GM18868 (cell line): ENCODE results near the gene WASHC4.

ENCODE experiments used
- ATAC-seq: cut with Tn5 transposase; IDR thresholded peaks from one replicate; pipeline ENCODE4 v1.9.1; 2021; ENCODE audit warnings: mild to moderate bottlenecking, moderate library complexity; ENCODE audit not compliant: unreplicated experiment

WASHC4 gene, protein sequence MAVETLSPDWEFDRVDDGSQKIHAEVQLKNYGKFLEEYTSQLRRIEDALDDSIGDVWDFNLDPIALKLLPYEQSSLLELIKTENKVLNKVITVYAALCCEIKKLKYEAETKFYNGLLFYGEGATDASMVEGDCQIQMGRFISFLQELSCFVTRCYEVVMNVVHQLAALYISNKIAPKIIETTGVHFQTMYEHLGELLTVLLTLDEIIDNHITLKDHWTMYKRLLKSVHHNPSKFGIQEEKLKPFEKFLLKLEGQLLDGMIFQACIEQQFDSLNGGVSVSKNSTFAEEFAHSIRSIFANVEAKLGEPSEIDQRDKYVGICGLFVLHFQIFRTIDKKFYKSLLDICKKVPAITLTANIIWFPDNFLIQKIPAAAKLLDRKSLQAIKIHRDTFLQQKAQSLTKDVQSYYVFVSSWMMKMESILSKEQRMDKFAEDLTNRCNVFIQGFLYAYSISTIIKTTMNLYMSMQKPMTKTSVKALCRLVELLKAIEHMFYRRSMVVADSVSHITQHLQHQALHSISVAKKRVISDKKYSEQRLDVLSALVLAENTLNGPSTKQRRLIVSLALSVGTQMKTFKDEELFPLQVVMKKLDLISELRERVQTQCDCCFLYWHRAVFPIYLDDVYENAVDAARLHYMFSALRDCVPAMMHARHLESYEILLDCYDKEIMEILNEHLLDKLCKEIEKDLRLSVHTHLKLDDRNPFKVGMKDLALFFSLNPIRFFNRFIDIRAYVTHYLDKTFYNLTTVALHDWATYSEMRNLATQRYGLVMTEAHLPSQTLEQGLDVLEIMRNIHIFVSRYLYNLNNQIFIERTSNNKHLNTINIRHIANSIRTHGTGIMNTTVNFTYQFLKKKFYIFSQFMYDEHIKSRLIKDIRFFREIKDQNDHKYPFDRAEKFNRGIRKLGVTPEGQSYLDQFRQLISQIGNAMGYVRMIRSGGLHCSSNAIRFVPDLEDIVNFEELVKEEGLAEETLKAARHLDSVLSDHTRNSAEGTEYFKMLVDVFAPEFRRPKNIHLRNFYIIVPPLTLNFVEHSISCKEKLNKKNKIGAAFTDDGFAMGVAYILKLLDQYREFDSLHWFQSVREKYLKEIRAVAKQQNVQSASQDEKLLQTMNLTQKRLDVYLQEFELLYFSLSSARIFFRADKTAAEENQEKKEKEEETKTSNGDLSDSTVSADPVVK

DNA sequence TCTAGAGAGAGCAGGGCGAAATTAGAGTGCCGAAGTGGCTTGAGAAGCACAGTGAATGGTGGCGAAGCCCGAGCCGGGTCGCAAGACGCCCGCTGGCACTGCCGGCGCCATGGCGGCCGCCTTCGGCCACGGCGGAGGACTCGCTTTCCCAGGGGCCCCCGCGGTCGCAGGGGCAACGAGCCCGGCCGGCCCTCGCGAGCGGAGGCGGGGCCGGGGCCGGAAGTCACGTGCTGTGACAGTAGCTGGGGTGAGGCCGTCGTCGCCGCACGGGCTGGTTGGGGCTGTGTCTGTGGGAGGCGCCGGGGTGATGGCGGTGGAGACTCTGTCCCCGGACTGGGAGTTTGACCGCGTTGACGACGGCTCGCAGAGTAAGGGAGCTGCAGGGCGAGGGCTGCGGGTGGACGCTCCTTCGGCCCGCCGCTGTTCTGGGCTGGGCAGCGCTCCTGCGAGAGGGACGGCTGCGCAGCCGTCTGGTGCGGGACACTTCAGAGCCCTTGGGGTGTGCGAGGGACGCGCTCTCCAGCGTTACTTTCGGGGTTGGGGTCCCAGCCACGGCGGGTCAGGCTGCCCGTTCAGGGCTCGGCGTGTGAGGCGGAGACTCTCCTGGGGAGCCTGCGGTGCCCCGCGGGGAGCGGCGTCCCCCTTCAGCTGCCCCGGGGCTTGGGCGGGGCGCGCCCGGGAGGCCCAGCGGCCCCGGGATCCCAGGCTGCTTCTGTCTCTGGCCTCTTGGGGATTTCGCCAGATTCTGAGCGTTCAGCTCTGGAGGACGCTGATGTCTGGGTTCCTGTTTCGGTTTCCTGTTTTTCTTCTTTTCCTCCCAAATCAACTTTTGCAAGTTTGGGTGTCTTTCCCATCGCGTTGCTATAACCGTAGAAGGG lies at the start of gene WASHC4:
Gene WASHC4, plus strand, starts transcription at position 238 of the 878 bp plus-strand sequence. Its CDS starts 70 bp downstream, at position 308.
- peak; percentile 93 for ATAC-seq

DNA sequence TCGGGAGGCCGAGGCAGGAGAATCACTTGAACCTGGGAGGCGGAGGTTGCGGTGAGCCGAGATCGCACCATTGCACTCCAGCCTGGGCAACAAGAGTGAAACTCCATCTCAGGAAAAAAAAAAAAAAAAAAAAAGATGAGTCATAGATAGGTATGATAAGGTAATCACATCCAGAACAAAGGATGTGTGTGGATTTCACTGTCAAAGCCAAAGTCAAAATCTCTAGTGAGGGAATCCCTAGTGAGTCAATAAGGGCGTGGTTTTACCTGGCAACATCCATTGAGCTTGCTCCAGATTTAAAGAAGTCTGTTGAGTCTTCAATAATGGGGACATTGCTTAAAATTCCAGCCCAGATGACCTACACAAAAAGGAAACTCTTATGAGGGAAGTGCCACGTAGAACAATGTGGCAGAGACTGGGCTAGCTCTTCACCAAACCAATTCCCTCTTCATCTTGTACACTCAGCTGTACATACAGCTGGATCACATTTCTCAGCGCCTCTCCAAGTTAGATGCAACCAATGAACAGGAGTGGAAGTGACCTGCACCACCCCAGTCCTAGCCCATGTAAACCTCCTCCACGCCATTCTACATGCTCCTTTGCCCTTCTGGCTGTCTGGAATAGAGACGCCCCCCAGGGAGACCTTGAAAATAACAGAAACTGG lies 46.7 kb upstream of the WASHC4 start:
- no peak for ATAC-seq

DNA sequence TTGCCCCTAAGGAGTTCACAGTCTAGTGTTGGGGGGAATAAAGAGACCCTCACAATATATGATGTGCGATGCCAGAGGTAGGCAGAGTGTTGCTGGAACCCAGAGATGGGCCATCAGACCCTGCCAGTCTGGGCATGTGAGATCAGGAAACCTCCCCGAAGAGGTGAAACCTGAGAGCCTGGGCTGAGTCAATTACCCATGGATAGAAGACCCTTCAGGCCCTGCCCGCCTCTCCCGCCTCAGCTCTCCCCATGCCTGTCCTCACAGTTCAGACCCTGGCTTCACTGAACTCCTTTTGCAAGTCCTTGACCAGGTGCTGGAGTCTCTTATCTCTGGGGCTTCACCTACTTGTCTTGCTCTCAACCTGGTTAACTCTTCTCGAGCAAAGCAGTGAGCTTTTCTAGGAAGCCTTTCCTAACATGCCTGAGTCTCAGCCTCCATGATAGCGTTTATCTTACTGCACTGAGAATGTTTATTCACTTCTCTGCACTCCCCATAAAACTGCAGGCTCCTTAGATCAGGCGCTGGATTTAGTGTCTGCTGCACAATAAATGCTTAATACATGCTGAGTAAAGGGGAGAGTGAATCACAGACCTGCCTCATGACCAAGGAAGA lies 42.9 kb upstream of the WASHC4 start:
- ATAC-seq, result no peak

DNA sequence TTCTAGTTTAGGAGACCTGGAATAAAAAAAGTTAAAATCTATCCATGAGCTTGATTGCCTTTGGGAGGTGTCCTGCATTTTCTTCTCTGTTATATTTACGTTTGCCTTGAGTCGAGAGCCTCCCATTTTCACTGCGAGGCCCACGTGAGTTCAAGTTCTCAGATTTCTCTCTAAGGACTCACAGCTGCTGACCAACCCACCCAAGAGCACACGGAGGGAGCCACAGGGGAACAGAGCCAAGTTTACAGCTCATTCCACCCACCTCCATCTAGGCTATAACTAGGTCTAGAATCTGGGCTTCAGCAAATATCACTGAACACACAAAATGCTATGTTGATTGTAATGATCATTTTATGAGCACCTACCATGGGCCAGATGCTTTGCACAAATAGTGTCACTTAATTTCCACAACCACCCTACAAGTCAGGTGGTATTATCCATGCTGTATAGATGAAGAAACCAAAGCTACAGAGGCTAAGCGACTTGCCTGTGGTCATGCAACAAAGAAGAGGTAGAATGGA lies 40.0 kb upstream of the WASHC4 start:
- ATAC-seq, result no peak

DNA sequence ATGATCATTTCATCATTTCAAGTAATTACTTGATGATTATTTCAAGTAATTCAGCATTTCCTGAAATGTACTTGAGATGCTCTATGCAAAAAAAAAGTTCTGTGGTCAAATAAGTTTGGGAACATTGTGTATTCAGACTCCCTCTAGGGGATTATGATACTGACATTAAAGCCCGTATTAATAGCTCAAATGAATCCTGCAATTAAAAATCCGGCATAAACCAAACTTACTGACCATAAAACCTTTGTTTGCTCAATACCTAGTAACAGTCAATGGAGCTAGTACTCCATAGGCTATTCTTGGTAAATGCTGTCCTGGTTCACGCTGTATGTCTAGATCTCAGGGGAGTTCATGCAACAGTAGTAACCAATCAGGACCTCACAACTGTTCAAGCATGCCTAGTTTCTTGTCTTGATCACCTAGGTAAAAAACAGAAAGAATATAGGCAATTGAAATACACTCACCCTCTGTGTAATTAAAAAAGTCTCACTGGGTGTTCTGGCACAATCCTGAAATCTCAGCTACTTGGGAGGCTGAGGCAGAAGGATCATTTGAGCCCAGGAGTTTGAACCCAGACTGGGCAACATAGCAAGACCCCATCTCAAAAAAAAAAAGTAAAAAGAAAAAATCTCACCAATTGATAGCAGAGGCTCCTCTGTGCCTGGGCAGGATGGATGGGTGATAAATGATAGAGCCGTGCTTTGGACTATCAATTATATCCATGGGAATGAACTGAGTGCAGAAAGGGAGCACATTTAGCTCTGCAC lies 37.4 kb upstream of the WASHC4 start:
- ATAC-seq, result no peak

DNA sequence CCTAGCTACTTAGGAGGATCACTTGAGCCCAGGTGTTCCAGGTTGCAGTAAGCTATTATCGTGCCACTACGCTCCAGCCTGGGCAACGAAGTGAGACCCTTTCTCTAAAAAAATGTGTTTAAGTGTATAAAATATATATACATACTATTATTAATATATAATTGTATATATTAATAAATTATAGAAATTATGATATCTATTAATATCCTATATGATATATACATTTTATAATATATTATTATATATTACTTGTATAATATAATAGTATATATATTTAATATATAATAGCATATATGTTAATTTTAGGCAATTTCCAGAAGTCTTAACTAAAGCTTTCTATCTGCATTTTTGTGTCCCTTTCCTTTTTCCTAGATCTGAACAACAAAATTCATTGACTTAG lies 35.5 kb upstream of the WASHC4 start:
- ATAC-seq, result no peak

DNA sequence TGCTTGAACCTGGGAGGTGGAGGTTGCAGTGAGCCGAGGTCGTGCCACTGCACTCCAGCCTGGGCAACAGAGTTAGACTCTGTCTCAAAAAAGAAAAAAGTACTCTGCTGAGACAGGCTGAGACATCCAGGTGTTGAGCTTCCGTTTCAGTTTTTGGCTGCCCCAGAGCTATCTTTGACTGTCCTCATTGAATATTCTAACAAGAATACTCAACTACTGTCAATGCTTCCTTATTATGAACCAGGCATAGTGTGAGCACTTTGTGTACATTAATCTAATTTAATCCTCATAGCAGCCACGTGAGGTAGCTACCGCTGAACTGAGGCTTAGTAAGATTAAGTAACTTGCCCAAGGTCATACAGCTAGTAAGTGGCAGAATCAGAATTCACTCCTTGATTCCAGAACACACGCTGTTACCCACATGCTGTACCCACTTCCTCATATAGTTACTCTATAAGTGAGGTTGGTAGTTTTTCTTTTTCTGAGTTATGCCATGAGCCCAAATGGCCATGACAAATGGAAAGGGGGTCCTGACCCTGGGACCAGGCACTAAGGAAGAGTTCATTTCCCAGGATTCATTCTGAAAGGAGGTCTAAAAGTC lies 34.5 kb upstream of the WASHC4 start:
- no peak for ATAC-seq

DNA sequence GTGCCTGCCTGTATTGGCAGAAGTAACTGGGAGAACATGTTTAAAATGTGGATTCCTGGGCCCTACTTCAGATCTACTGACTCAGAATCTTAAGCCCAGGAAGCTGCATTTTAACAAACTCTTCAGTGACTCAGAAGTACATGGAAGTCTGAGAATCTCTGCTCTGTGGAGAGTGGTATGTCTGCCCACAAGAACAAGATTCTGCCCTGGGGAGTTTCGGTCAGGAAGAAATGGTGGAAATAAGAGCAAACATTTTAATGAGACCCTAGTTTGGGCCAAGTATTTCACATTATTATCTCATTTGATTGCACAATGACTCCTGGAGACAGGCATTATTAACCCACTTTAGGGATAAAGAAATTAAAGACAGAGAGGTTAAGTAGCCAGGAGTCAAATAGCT lies 31.4 kb upstream of the WASHC4 start:
- ATAC-seq, result no peak

DNA sequence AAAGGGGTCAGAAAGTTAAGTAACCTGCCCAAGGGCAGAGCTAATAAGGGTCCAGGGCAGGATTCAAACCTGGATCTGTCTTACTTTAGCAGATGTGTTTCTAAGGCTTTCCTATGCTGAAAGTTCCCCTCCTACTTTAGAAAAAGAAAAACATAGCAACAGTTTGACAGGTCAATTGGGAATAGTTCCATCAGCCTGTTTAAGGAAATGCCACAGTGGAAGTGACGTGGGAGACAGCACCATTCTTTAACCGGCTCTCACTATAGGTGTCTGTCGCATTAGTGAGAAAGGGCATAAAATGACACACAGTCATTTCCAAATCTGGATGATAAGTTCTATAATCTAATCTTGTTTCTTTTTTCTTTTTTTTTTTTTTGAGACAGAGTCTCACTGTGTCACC lies 30.6 kb upstream of the WASHC4 start:
- ATAC-seq, result no peak

DNA sequence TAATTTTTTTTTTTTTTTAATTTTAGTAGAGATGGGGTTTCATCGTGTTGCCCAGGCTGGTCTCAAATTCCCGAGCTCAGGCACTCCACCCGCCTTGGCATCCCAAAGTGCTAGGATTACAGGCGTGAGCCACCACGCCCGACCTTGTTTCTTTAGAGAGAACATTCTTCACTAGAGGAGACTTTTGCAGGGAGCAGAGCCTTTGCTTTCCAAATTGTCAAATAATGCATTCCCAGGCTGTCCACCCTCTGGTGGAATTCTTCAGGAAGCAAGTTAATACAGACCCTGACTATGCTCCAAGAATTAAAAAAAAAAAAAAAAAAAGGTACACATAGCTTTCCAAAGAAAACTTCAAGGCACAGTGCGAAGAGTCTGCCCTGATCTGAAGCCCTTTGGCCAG lies 30.1 kb upstream of the WASHC4 start:
- ATAC-seq, result no peak

DNA sequence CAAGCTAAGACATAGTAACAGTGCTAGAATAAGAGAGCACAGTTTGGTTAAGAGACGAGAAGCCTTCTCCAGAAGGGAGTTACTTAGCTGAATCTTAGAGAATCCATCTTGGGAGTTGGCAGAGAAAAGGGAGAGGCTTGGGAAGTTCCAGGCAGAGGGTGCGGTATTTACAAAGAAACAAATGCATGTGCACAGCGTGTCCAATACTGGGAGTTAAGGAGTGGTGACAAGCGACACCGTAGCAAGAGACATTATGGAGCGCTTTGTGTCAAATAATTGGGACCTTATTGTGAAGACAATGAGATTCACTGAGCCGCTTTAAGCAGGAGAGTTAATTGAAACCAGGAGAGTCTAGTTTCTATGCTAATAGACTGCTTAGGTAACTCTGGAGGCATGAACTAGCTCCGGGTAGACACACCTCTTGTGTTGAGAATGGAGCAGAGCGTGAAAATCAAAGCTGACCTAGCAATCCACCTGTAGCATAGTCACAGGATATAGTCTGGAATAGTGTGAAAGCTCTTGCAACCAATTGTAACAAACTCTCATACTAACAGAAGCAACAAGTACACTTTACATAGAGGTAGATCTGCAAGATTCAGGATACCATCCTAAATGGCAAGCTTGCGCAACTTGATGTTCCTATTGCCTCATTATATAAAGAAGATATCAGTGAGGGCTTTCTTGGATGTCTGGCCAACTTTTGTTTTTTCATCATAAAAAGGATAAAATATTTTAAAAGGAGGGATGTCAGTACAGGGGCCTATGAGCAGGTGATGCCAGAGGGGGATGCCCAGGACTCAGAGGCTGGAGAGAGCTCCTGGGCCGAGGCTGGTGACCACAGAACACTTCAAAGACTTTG lies 28.6 kb upstream of the WASHC4 start:
- ATAC-seq, result no peak

DNA sequence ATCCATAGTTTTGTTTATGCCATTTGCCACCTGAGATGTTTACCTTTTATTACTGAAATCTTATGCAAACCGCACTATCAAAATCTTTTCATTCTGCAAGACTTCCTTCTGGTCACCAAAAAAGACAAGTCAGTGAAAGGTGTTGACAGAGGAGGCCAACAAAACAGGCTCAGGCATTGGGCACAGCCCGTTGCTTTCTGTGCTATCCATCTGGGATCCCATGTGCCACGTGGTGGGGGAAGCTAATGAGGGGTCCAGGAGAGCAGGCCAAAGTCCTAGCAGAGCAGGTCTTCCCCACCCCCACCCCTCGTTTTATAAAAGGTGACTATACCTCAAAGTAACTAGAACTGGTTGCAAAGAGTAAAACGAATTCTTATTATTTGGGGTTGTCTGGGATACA lies 24.5 kb upstream of the WASHC4 start:
- ATAC-seq, result no peak

DNA sequence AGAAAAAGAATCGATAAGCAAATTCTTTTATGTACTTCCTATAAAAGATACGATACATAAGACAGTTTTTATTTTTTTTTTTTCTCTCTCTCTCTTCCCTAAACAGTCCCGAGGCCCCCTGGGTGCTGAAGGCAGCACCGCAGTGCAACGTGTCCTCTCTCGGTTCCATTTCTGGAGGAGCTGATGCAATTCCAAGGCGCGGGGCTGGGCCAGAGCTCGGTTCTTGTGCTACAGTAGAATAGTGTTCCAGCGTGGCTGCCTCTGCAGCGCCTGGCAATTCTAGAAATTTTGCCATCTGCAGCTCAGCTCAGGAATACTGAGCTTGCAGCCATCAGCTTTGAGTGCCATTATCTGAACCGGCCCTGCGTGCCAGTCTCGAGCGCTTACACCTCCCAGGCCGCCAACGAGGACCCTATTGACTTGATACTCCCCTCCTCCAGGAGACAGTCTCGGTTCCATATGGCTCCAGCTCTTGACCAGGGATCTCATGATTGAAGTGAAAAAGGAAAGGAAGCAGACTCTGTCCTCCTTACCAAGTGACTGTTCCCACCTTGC lies 23.9 kb upstream of the WASHC4 start:
- ATAC-seq, result peak; percentile 26

DNA sequence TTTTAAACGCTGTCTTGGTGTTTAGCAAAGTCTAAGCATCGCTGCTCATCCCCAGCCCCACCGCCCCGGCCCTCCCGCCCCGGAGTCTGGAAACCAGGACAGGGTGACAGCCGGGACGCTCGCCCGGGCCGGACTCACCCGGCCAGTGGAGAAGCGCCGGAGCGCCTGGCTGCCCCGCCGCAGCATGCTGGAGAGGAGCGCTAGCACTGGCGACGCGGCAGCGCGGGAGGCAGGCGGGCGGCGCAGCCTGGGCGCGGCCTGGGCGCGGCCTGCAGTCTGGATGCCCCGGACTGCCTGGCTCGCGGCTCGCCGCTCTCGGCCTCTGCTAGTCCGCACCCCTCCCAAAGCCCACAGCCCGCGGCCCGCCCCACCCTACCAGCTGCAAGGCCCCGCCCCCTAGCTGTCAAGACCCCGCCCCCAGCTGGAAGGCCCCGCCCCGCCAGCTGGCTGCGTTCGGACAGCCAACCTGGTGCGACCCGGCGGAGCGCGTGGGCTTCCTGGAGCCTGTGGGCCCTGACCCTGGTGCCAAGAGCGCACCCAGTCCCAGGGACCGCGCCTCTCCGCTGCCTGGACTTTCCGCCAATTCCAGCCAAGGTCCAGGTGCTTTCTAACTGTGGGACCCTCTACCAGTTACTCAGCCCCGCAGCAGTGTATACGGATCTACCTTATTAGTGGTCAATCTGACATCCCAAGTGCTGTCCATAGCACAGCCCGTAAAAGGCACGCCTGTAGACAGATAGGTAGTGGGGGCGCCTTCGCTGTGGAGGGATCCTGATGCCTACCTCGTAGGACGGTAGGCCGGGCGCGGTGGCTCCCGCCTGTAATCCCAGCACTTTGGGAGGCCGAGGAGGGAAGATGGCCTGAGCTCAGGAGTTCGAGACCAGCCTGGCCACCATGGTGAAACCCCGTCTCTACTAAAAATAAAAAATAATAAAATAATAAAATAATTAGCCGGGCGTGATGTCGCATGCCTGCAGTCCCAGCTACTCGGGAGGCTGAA lies 23.0 kb upstream of the WASHC4 start, which contains the start of gene ALDH1L2:
Gene ALDH1L2, minus strand, starts transcription at position 208 of the 1,000 bp plus-strand sequence. Its CDS starts 22 bp downstream, at position 186.
- ATAC-seq, result peak; percentile 87

DNA sequence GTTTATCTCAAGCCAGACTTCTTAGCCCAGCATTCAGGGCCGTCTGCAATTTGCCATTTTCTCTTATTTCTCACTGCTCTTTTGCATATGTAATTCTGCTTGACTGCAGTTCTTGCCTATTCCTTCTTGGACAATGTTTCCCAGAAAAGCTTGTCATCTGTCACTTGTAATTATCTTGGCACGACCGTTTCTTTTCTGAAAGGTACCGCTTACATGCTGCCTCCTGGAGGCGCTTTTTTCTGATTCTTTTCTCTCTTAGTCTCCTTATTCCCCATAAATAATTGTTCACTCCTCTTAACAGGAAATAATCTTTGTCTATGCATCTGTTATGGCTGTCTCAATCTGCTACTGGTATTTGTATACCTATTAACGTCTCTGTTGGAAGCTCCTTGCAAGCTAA lies 22.0 kb upstream of the WASHC4 start:
- no peak for ATAC-seq
